SK-N-SH (cell line): Measurements from ENCODE around the gene TCF15. TPM values are rescaled to one million over a fixed set of nuclear protein-coding genes. Genes with fewer than 3 reads are reported as not detected.

Source experiments
- CTCF ChIA-PET: fragments of 300-600, 350-600 bp; formaldehyde crosslinking; extraction: SDS; loops from one replicate; lab custom pipeline; 2021; lab: Yijun Ruan, JAX
- POLR2A ChIA-PET: fragments of 350-600 bp; sonication (Branson Sonifier 250); formaldehyde crosslinking; extraction: SDS; loops from one replicate; lab custom pipeline; 2020; ENCODE audit warnings: antibody characterized with exemption, inconsistent platforms; lab: Yijun Ruan, JAX
- DNase-seq: peaks from one replicate; pipeline ENCODE4 v3.0.0; 2012
- H2AFZ ChIP-seq: fragments of 200-600 bp; sonication (generic); 2 replicates; pipeline ENCODE4 v1.8.1; 2016; ENCODE audit warnings: antibody characterized with exemption, mild to moderate bottlenecking, low read depth
- H3F3A ChIP-seq: fragments of 200-600 bp; sonication (generic); replicated peaks from 2 replicates; pipeline ENCODE3; 2016; ENCODE audit warnings: antibody characterized with exemption, mild to moderate bottlenecking; ENCODE audit not compliant: insufficient read depth
- H3K27ac ChIP-seq, 2 experiments: fragments of 200-500 bp in 1 of 2; fragments of 200-600 bp in 1 of 2; sonication (Bioruptor generic) in 1 of 2; sonication (generic), shearing (Covaris generic) in 1 of 2; 2 replicates each; pipeline versions ENCODE4 v1.5.1 to v1.6.1; 2014 to 2016; ENCODE audit warnings: low read depth in 2 of 2, inconsistent platforms in 1 of 2, low read length in 1 of 2, mild to moderate bottlenecking in 1 of 2, mixed read lengths in 1 of 2
- H3K27me3 ChIP-seq: fragments of 200-600 bp; sonication (generic), shearing (Covaris generic); 2 replicates; pipeline ENCODE4 v1.6.1; 2016; ENCODE audit warnings: mixed run types; ENCODE audit not compliant: insufficient read depth
- H3K36me3 ChIP-seq, 2 experiments: fragments of 200-500 bp in 1 of 2; fragments of 200-600 bp in 1 of 2; sonication (Bioruptor generic) in 1 of 2; sonication (generic) in 1 of 2; replicated peaks in 1 of 2; 2 replicates each; pipeline versions ENCODE3 to v1.5.1; 2014 to 2016; ENCODE audit warnings: low read length in 1 of 2, mild to moderate bottlenecking in 1 of 2; ENCODE audit not compliant: insufficient read depth in 2 of 2, control insufficient read depth in 1 of 2
- H3K4me1 ChIP-seq, 2 experiments: fragments of 200-500 bp in 1 of 2; fragments of 200-600 bp in 1 of 2; sonication (Bioruptor generic) in 1 of 2; sonication (generic), shearing (Covaris generic) in 1 of 2; 2 replicates each; pipeline versions ENCODE4 v1.5.1 to v1.6.1; 2014 to 2016; ENCODE audit warnings: low read depth in 1 of 2, low read length in 1 of 2, mixed run types in 1 of 2; ENCODE audit not compliant: insufficient read depth in 2 of 2, control insufficient read depth in 1 of 2
- H3K4me2 ChIP-seq: fragments of 200-600 bp; sonication (generic), shearing (Covaris generic); 2 replicates; pipeline ENCODE4 v1.6.1; 2017; ENCODE audit warnings: mixed run types
- H3K4me3 ChIP-seq, 2 experiments: fragments of 200-500 bp in 1 of 2; fragments of 200-600 bp in 1 of 2; sonication (Bioruptor generic) in 1 of 2; sonication (generic), shearing (Covaris generic) in 1 of 2; 2 replicates each; pipeline versions ENCODE4 v1.5.1 to v1.8.1; 2014 to 2016; ENCODE audit warnings: low read depth in 2 of 2, inconsistent platforms in 1 of 2, low read length in 1 of 2, mild to moderate bottlenecking in 1 of 2, mixed read lengths in 1 of 2, moderate library complexity in 1 of 2
- H3K79me2 ChIP-seq: fragments of 200-600 bp; sonication (generic); 2 replicates; pipeline ENCODE4 v1.8.1; 2017; ENCODE audit warnings: mild to moderate bottlenecking; ENCODE audit not compliant: insufficient read depth
- H3K9ac ChIP-seq: fragments of 200-600 bp; sonication (generic); 2 replicates; pipeline ENCODE4 v1.6.1; 2017; ENCODE audit warnings: mixed run types
- H3K9me2 ChIP-seq: fragments of 200-600 bp; sonication (generic); 2 replicates; pipeline ENCODE4 v1.6.1; 2017; ENCODE audit warnings: mixed run types
- H3K9me3 ChIP-seq: fragments of 200-600 bp; sonication (generic); 2 replicates; pipeline ENCODE4 v1.6.1; 2017; ENCODE audit warnings: mixed run types, mild to moderate bottlenecking, moderate library complexity
- H4K20me1 ChIP-seq: fragments of 200-600 bp; sonication (generic); 2 replicates; pipeline ENCODE4 v1.6.1; 2017; ENCODE audit warnings: mild to moderate bottlenecking, mixed run types; ENCODE audit not compliant: insufficient read depth
- CHD2 ChIP-seq: fragments of 150-350 bp; IDR thresholded peaks from 2 replicates; pipeline ENCODE4 v1.6.1; 2018; ENCODE audit warnings: low read length; ENCODE audit not compliant: partially characterized antibody
- ELF1 ChIP-seq: IDR thresholded peaks from 2 replicates; pipeline ENCODE4 v1.4.0; 2012
- FOSL2 ChIP-seq: IDR thresholded peaks from 2 replicates; pipeline ENCODE4 v1.4.0; 2012; ENCODE audit warnings: low read depth, mild to moderate bottlenecking, moderate library complexity, borderline replicate concordance
- FOXM1 ChIP-seq: IDR thresholded peaks from 2 replicates; pipeline ENCODE4 v1.4.0; 2012; ENCODE audit warnings: low read depth, mild to moderate bottlenecking
- GABPA ChIP-seq: IDR thresholded peaks from 2 replicates; pipeline ENCODE4 v1.4.0; 2012; ENCODE audit warnings: low read depth, mild to moderate bottlenecking
- GATA2 ChIP-seq: sonication (generic); formaldehyde crosslinking; IDR thresholded peaks from 2 replicates; pipeline ENCODE4 v1.5.0; 2020; ENCODE audit warnings: mild to moderate bottlenecking, missing genetic modification reagents
- JUND ChIP-seq: IDR thresholded peaks from 2 replicates; pipeline ENCODE4 v1.4.0; 2012
- MXI1 ChIP-seq: IDR thresholded peaks from 2 replicates; pipeline ENCODE4 v1.6.1; 2012; ENCODE audit warnings: mild to moderate bottlenecking, low read depth, low read length, improper control_type of control experiment
- NRF1 ChIP-seq: IDR thresholded peaks from 2 replicates; pipeline ENCODE4 v1.6.1; 2012; ENCODE audit warnings: low read depth, mild to moderate bottlenecking, low read length
- RAD21 ChIP-seq: IDR thresholded peaks from 2 replicates; pipeline ENCODE4 v1.6.1; 2012; ENCODE audit warnings: mild to moderate bottlenecking, low read length
- RCOR1 ChIP-seq: fragments of 150-350 bp; IDR thresholded peaks from 2 replicates; pipeline ENCODE4 v1.6.1; 2017; ENCODE audit warnings: antibody characterized with exemption, low read length
- YY1 ChIP-seq: IDR thresholded peaks from 2 replicates; pipeline ENCODE4 v1.4.0; 2012; ENCODE audit warnings: low read depth, mild to moderate bottlenecking
- WGBS: methylation state at CpG from one replicate; pipeline ENCODE4 v1.1.6; 2017; ENCODE audit warnings: low lambda C conversion rate; 5-methylcytosine and 5-hydroxymethylcytosine counted together
- polyA plus RNA-seq, 3 experiments: library from polyadenylated mRNA; depleted of rRNA; stranded (reverse); fragments of >200 nt; gene quantifications; 2 replicates each; pipeline ENCODE4 v1.2.3, GENCODE V29; 2012
- TF ChIP-seq, protein P1 (sequence below): IDR thresholded peaks from 2 replicates; pipeline ENCODE4 v1.4.0; 2012; ENCODE audit warnings: low read depth, borderline replicate concordance
- TF ChIP-seq, protein P2 (sequence below): IDR thresholded peaks from 2 replicates; pipeline ENCODE4; 2012
- TF ChIP-seq, protein P3 (sequence below): IDR thresholded peaks from 2 replicates; pipeline ENCODE4 v1.6.1; 2012; ENCODE audit warnings: mild to moderate bottlenecking, low read depth, low read length, moderate library complexity
- TF ChIP-seq, protein P4 (sequence below): IDR thresholded peaks from 2 replicates; pipeline ENCODE4 v1.4.0; 2012; ENCODE audit warnings: low read depth, borderline replicate concordance

Gene TCF15
- polyA plus RNA-seq, 1 of the 3 experiments (the other 2 are of a cell fraction) = not detected

DNA sequence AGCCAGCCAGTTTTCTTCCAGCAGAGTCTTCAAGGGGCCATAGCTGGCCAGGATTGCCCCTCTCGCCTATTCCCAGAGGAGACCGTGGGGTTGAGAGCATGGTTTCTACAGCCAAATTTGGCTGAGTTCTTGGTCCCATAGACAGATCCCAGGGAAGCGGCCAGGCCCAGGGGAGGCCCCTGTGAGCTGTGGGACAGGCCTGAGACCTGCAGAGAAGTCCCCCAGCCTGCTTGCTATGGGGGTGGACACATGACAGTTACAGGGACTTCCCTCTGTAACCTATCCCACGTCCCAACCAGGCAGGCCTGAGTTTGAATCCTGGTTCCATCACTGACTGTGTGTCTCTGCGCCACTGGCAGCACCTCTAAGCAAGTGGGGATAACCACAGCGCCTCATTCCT is 2.6 kb downstream of the TCF15 start (continued):
- TF ChIP-seq FOSL2 (no peak), CHD2 (no peak), ELF1 (no peak)
- TF ChIP-seq, protein P1, sequence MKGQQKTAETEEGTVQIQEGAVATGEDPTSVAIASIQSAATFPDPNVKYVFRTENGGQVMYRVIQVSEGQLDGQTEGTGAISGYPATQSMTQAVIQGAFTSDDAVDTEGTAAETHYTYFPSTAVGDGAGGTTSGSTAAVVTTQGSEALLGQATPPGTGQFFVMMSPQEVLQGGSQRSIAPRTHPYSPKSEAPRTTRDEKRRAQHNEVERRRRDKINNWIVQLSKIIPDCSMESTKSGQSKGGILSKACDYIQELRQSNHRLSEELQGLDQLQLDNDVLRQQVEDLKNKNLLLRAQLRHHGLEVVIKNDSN = no peak
- TF ChIP-seq, protein P2, sequence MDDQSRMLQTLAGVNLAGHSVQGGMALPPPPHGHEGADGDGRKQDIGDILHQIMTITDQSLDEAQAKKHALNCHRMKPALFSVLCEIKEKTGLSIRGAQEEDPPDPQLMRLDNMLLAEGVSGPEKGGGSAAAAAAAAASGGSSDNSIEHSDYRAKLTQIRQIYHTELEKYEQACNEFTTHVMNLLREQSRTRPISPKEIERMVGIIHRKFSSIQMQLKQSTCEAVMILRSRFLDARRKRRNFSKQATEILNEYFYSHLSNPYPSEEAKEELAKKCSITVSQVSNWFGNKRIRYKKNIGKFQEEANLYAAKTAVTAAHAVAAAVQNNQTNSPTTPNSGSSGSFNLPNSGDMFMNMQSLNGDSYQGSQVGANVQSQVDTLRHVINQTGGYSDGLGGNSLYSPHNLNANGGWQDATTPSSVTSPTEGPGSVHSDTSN = no peak

DNA sequence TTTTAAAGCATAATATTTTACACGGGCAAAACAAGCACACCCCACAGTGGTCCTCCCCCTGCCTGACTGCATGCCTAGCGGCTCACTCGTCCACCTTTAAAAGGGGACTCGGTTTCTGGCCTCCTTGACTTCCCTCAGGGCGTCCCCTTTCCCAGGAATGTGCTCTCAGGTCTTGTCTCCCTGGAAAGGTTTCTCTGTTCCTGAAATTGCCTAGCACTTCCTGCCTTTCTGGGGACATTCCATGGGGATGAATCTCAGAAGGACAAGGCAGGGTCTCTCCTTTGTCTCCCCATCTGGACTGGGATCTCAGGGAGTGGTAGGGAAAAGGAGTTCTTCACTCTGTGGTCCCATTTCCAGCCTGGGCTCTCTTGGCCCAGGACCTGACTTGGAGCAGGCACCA is 4.9 kb downstream of the TCF15 start:
- no peak overlapping the region for H2AFZ ChIP-seq
- 54% methylated on average over 5 of the region's 5 CpGs for WGBS
- POLR2A ChIA-PET = no interaction called here

More for the DNA sequence above, 4.9 kb downstream of the TCF15 start:
- no peak for TF ChIP-seq RAD21
- no peak for TF ChIP-seq MXI1
- TF ChIP-seq GATA2 (CRISPR knock-in tag) = no peak
- no peak for TF ChIP-seq GABPA
- no peak for TF ChIP-seq CHD2
- no peak for TF ChIP-seq ELF1
- TF ChIP-seq, protein P3, sequence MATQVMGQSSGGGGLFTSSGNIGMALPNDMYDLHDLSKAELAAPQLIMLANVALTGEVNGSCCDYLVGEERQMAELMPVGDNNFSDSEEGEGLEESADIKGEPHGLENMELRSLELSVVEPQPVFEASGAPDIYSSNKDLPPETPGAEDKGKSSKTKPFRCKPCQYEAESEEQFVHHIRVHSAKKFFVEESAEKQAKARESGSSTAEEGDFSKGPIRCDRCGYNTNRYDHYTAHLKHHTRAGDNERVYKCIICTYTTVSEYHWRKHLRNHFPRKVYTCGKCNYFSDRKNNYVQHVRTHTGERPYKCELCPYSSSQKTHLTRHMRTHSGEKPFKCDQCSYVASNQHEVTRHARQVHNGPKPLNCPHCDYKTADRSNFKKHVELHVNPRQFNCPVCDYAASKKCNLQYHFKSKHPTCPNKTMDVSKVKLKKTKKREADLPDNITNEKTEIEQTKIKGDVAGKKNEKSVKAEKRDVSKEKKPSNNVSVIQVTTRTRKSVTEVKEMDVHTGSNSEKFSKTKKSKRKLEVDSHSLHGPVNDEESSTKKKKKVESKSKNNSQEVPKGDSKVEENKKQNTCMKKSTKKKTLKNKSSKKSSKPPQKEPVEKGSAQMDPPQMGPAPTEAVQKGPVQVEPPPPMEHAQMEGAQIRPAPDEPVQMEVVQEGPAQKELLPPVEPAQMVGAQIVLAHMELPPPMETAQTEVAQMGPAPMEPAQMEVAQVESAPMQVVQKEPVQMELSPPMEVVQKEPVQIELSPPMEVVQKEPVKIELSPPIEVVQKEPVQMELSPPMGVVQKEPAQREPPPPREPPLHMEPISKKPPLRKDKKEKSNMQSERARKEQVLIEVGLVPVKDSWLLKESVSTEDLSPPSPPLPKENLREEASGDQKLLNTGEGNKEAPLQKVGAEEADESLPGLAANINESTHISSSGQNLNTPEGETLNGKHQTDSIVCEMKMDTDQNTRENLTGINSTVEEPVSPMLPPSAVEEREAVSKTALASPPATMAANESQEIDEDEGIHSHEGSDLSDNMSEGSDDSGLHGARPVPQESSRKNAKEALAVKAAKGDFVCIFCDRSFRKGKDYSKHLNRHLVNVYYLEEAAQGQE = no peak
- no peak for TF ChIP-seq YY1
- no peak for TF ChIP-seq FOXM1
- TF ChIP-seq, protein P2 = no peak
- no peak for TF ChIP-seq RCOR1
- no peak for TF ChIP-seq JUND
- TF ChIP-seq, protein P4, sequence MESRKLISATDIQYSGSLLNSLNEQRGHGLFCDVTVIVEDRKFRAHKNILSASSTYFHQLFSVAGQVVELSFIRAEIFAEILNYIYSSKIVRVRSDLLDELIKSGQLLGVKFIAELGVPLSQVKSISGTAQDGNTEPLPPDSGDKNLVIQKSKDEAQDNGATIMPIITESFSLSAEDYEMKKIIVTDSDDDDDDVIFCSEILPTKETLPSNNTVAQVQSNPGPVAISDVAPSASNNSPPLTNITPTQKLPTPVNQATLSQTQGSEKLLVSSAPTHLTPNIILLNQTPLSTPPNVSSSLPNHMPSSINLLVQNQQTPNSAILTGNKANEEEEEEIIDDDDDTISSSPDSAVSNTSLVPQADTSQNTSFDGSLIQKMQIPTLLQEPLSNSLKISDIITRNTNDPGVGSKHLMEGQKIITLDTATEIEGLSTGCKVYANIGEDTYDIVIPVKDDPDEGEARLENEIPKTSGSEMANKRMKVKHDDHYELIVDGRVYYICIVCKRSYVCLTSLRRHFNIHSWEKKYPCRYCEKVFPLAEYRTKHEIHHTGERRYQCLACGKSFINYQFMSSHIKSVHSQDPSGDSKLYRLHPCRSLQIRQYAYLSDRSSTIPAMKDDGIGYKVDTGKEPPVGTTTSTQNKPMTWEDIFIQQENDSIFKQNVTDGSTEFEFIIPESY = no peak
- TF ChIP-seq NRF1 = no peak
- H3K4me3 ChIP-seq = no peak overlapping the region
- no peak overlapping the region for H3K27ac ChIP-seq
- H3K27me3 ChIP-seq = peaks cover 10% of the 10 kb centered on the region; the same call in 1 of the 2 replicates
- peaks cover 0 to 9% of the 10 kb centered on the region in 2 experiments; a peak in 1 of 4 replicates for H3K4me1 ChIP-seq
- no peaks in the 10 kb centered on the region for H3K79me2 ChIP-seq
- H3K9me2 ChIP-seq = no peaks in the 10 kb centered on the region
- no peaks in the 10 kb centered on the region for H4K20me1 ChIP-seq
- no peaks in the 10 kb centered on the region for H3K36me3 ChIP-seq
- H3F3A ChIP-seq = no peaks in the 10 kb centered on the region
- CTCF ChIA-PET = interaction anchor here (0.9 to 3.9 kb wide), 3 partner anchors 41 to 134 kb away, joined by 3 to 12 read pairs (median 6); no protein-coding TSS in a partner anchor
- no peak overlapping the region for H3K4me2 ChIP-seq
- H3K9ac ChIP-seq = no peak overlapping the region
- no peak for DNase-seq
- no peaks in the 10 kb centered on the region for H3K9me3 ChIP-seq
